ENCODE results near the gene LIPF. TPM values are rescaled to one million over a fixed set of nuclear protein-coding genes. Genes with fewer than 3 reads are reported as not detected.

Gene LIPF
- not detected in 5 replicates for total RNA-seq (2022; extraction: Qiagen RNA extraction; ENCODE audit: low read depth)

GRCh38 chr10:88664142-88664541 is at the start of gene LIPF:
TSS of gene LIPF (plus strand) at chr10:88664442. CDS start at chr10:88667298, 2,856 bp downstream.

GRCh38 chr10:88705958-88706357 is 41.7 kb downstream of the LIPF start, which contains the start of gene LIPK:
TSS of gene LIPK (plus strand) at chr10:88706249. CDS start at chr10:88724544, 18,295 bp downstream.

Other genes with a start within 250 kb of the LIPF start
- 7.0 to 9.2 TPM (median 8.0 TPM) in 5 replicates for gene RNLS, start 81.1 kb upstream of the LIPF start, total RNA-seq (2022; extraction: Qiagen RNA extraction; ENCODE audit: low read depth)
- gene LIPJ, start 77.7 kb upstream of the LIPF start, total RNA-seq (2022; extraction: Qiagen RNA extraction; ENCODE audit: low read depth), result not detected in 5 replicates
- not detected in 5 replicates for gene LIPK, start 41.8 kb downstream of the LIPF start, total RNA-seq (2022; extraction: Qiagen RNA extraction; ENCODE audit: low read depth)
- not detected in 5 replicates for gene LIPN, start 95.6 kb downstream of the LIPF start, total RNA-seq (2022; extraction: Qiagen RNA extraction; ENCODE audit: low read depth)
- not detected in 5 replicates for gene LIPM, start 138.3 kb downstream of the LIPF start, total RNA-seq (2022; extraction: Qiagen RNA extraction; ENCODE audit: low read depth)
- 0.14 to 0.46 TPM (median 0.27 TPM) in 5 replicates for gene ANKRD22, start 187.4 kb downstream of the LIPF start, total RNA-seq (2022; extraction: Qiagen RNA extraction; ENCODE audit: low read depth)
- 28.9 to 40.1 TPM (median 36.3 TPM) in 5 replicates for gene STAMBPL1, start 215.8 kb downstream of the LIPF start, total RNA-seq (2022; extraction: Qiagen RNA extraction; ENCODE audit: low read depth)